Measurements from ENCODE around the gene MAST1.
"Not testable (repeated sequence)": the region's sequence is repeated elsewhere in the genome, so short reads cannot be mapped to it uniquely, and the experiment has no call there.

The MAST1 gene

GRCh38 chr19:12838182-12838885 lies at the start of gene MAST1:
Gene MAST1 (plus strand): TSS chr19:12838515. CDS start chr19:12838573, 58 bp downstream.
- DNase-seq, result peak; percentile 50

- DNase-seq, result peak; percentile 37
Observed at GRCh38 chr19:12788682-12789097, 49.6 kb upstream of the MAST1 start.

GRCh38 chr19:12789098-12789903 lies 49.0 kb upstream of the MAST1 start:
- no peak for DNase-seq

- peak; percentile 88 for DNase-seq
Observed at GRCh38 chr19:12789904-12790619, 48.3 kb upstream of the MAST1 start.

GRCh38 chr19:12790628-12791344 lies 47.5 kb upstream of the MAST1 start:
- DNase-seq, result no peak

- peak; percentile 97 for DNase-seq
Observed at GRCh38 chr19:12791345-12792050, 46.8 kb upstream of the MAST1 start, which contains the start of gene JUNB. Gene JUNB (plus strand): TSS chr19:12791486. CDS start chr19:12791772, 286 bp downstream.

- peak; percentile 65 for DNase-seq
Observed at GRCh38 chr19:12792051-12792852, 46.1 kb upstream of the MAST1 start.

GRCh38 chr19:12792853-12793289 lies 45.4 kb upstream of the MAST1 start:
- peak; percentile 53 for DNase-seq

GRCh38 chr19:12793290-12794195 lies 44.8 kb upstream of the MAST1 start:
- DNase-seq, result peak; percentile 93

GRCh38 chr19:12794196-12794941 lies 43.9 kb upstream of the MAST1 start:
- no peak for DNase-seq

GRCh38 chr19:12794971-12795381 lies 43.3 kb upstream of the MAST1 start:
- DNase-seq, result no peak

GRCh38 chr19:12796146-12797071 lies 41.9 kb upstream of the MAST1 start:
- peak; percentile 72 for DNase-seq

GRCh38 chr19:12797141-12797587 lies 41.2 kb upstream of the MAST1 start:
- DNase-seq, result no peak

GRCh38 chr19:12797607-12798006 lies 40.7 kb upstream of the MAST1 start:
- DNase-seq, result not testable (repeated sequence)

- no peak for DNase-seq
Observed at GRCh38 chr19:12799742-12800465, 38.4 kb upstream of the MAST1 start.

GRCh38 chr19:12800466-12800770 lies 37.9 kb upstream of the MAST1 start:
- DNase-seq, result no peak

- no peak for DNase-seq
Observed at GRCh38 chr19:12800923-12801465, 37.3 kb upstream of the MAST1 start.
